Liver (tissue), 9 donors: ENCODE results near the gene PCNA. TPM values are rescaled to one million over a fixed set of nuclear protein-coding genes. Genes with fewer than 3 reads are reported as not detected.

ENCODE experiments used
- DNase-seq: peaks from one replicate; pipeline ENCODE4 v3.0.0-alpha.2; 2017; ENCODE audit warnings: low spot score
- H3K27ac ChIP-seq, 2 donors: one replicate each; pipeline ENCODE4 v1.7.0; 2013; ENCODE audit warnings: inconsistent platforms in 2 of 2, low read length in 2 of 2, control low read depth in 1 of 2, low read depth in 1 of 2, mild to moderate bottlenecking in 1 of 2
- H3K27me3 ChIP-seq, 4 donors: one replicate each; pipeline versions ENCODE4 v1.6.1 to v1.7.0; 2013; ENCODE audit warnings: low read length in 3 of 4, inconsistent platforms in 1 of 4, mild to moderate bottlenecking in 1 of 4, moderate library complexity in 1 of 4; ENCODE audit not compliant: control insufficient read depth in 4 of 4, insufficient read depth in 4 of 4
- H3K36me3 ChIP-seq, 4 donors: one replicate each; pipeline versions ENCODE4 v1.6.1 to v1.7.0; 2013; ENCODE audit warnings: low read length in 3 of 4, mild to moderate bottlenecking in 3 of 4, low read depth in 1 of 4, moderate library complexity in 1 of 4; ENCODE audit not compliant: control insufficient read depth in 4 of 4, insufficient read depth in 3 of 4
- H3K4me1 ChIP-seq, 4 donors: one replicate each; pipeline versions ENCODE4 v1.6.1 to v1.7.0; 2013; ENCODE audit warnings: low read length in 3 of 4, mild to moderate bottlenecking in 3 of 4, moderate library complexity in 1 of 4; ENCODE audit not compliant: control insufficient read depth in 4 of 4, insufficient read depth in 4 of 4
- H3K4me3 ChIP-seq, 3 donors: one replicate each; pipeline versions ENCODE4 v1.6.1 to v1.7.0; 2013; ENCODE audit warnings: low read length in 3 of 3, control low read depth in 1 of 3, low read depth in 1 of 3, mild to moderate bottlenecking in 1 of 3
- H3K9ac ChIP-seq, 2 donors: one replicate each; pipeline ENCODE4 v1.7.0; 2013; ENCODE audit warnings: low read length in 2 of 2, mild to moderate bottlenecking in 2 of 2, moderate library complexity in 2 of 2, control low read depth in 1 of 2, low read depth in 1 of 2
- H3K9me3 ChIP-seq, 4 donors: one replicate each; pipeline versions ENCODE4 v1.6.1 to v1.7.0; 2013; ENCODE audit warnings: low read length in 3 of 4; ENCODE audit not compliant: control insufficient read depth in 4 of 4
- EGR1 ChIP-seq, 2 donors: IDR thresholded peaks; 2 replicates each; pipeline ENCODE4 v1.6.1; 2016 to 2018; ENCODE audit warnings: antibody characterized with exemption in 2 of 2, low read depth in 2 of 2
- FOXA1 ChIP-seq: IDR thresholded peaks from 2 replicates; pipeline ENCODE4 v1.6.1; 2016; ENCODE audit warnings: antibody characterized with exemption
- GABPA ChIP-seq, 2 donors: IDR thresholded peaks in 1 of 2; conservative IDR thresholded peaks in 1 of 2; 2 replicates each; pipeline ENCODE4 v1.6.1; 2016; ENCODE audit warnings: antibody characterized with exemption in 2 of 2, mild to moderate bottlenecking in 1 of 2, moderate library complexity in 1 of 2
- HNF4A ChIP-seq, 2 donors: conservative IDR thresholded peaks; 2 replicates each; pipeline ENCODE4 v1.6.1; 2016; ENCODE audit warnings: antibody characterized with exemption in 2 of 2, mild to moderate bottlenecking in 2 of 2
- HNF4G ChIP-seq: IDR thresholded peaks from 2 replicates; pipeline ENCODE4 v1.6.1; 2016; ENCODE audit warnings: antibody characterized with exemption
- JUND ChIP-seq, 2 donors: IDR thresholded peaks; 2 replicates each; pipeline ENCODE4 v1.6.1; 2016; ENCODE audit warnings: antibody characterized with exemption in 2 of 2
- NR2F2 ChIP-seq: IDR thresholded peaks from 2 replicates; pipeline ENCODE4 v1.6.1; 2016; ENCODE audit warnings: antibody characterized with exemption
- RAD21 ChIP-seq, 2 donors: IDR thresholded peaks; 2 replicates each; pipeline ENCODE4 v1.6.1; 2016; ENCODE audit warnings: antibody characterized with exemption in 2 of 2, mild to moderate bottlenecking in 2 of 2
- RXRA ChIP-seq, 2 donors: IDR thresholded peaks; 2 replicates each; pipeline ENCODE4 v1.6.1; 2017 to 2018; ENCODE audit warnings: antibody characterized with exemption in 2 of 2, mild to moderate bottlenecking in 1 of 2
- SP1 ChIP-seq: IDR thresholded peaks from 2 replicates; pipeline ENCODE4 v1.6.1; 2018; ENCODE audit warnings: antibody characterized with exemption, mild to moderate bottlenecking
- TAF1 ChIP-seq: conservative IDR thresholded peaks from 2 replicates; pipeline ENCODE4 v1.6.1; 2016; ENCODE audit warnings: antibody characterized with exemption, mild to moderate bottlenecking
- WGBS: extraction: QIAGEN DNeasy Blood & Tissue Kit; methylation state at CpG from one replicate; pipeline ENCODE4 v1.1.7; 2013; 5-methylcytosine and 5-hydroxymethylcytosine counted together
- polyA plus RNA-seq, 2 donors: library from polyadenylated mRNA; stranded (reverse) in 1 of 2; unstranded in 1 of 2; fragments of 200-250 nt in 1 of 2; fragments of >200 nt in 1 of 2; fragmentation: Nextera tagmentation in 1 of 2; extraction: Ambion mirVana in 1 of 2; gene quantifications; one replicate each; pipeline versions ENCODE4 v1.2.1 to v1.2.3, GENCODE V29; 2013 to 2015
- total RNA-seq, 2 donors: library from RNA; depleted of rRNA; stranded (reverse); fragments of >200 nt; gene quantifications; one replicate each; pipeline ENCODE4 v1.2.3, GENCODE V29; 2014
- TF ChIP-seq, protein P1 (sequence below): IDR thresholded peaks from 2 replicates; pipeline ENCODE4 v1.6.1; 2016; ENCODE audit warnings: antibody characterized with exemption
- TF ChIP-seq, protein P2 (sequence below): fragments of 150-350 bp; IDR thresholded peaks from 2 replicates; pipeline ENCODE4 v1.5.1; 2017; ENCODE audit warnings: improper control_type of control experiment, low read depth, low read length; ENCODE audit not compliant: missing input control
- TF ChIP-seq, protein P3 (sequence below): IDR thresholded peaks from 2 replicates; pipeline ENCODE4 v1.6.1; 2016; ENCODE audit warnings: antibody characterized with exemption
- TF ChIP-seq, protein P4 (sequence below): IDR thresholded peaks from 2 replicates; pipeline ENCODE4 v1.6.1; 2016; ENCODE audit warnings: antibody characterized with exemption
- donor health status: healthy.
- donor health status: healthy.
- donor health status: healthy.
- donor health status: healthy.
- donor health status: healthy.

The PCNA gene
- total and polyA plus RNA-seq, 4 donors: 14.1 to 161 (median 23.8) TPM

DNA sequence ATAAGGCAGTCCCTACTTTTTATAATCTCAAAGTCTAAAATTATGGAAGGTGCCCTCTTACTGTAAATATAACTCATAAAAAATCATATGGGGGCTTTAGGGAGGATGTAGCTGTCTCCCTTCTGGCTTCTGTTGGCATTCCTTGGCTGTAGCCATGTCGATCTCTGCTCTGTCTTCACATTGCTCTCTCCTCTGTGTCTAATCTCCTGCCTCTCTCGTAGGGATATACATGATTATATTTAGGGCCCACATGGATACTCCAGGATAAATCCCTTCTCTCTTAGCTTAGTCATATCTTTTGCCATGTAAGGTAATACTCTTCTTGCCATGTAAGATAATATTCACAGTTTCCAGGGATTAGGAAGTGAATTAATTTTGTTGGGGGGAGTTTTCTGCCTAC lies 35.6 kb upstream of the PCNA start:
- WGBS: 92% methylated on average over 2 of the region's 2 CpGs
- Histone ChIP-seq H3K36me3 (no peaks in the 10 kb centered on the region), H3K4me1 (peaks cover 7 to 42% (median 28%) of the 10 kb centered on the region in 4 donors), H3K4me3 (no peak overlapping the region), H3K27ac (no peak overlapping the region), H3K27me3 (no peaks in the 10 kb centered on the region), H3K9ac (no peak overlapping the region), H3K9me3 (no peaks in the 10 kb centered on the region)
- DNase-seq: no peak
- no peak for TF ChIP-seq FOXA1
- TF ChIP-seq, protein P1, sequence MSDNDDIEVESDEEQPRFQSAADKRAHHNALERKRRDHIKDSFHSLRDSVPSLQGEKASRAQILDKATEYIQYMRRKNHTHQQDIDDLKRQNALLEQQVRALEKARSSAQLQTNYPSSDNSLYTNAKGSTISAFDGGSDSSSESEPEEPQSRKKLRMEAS: no peak
- TF ChIP-seq, protein P2, sequence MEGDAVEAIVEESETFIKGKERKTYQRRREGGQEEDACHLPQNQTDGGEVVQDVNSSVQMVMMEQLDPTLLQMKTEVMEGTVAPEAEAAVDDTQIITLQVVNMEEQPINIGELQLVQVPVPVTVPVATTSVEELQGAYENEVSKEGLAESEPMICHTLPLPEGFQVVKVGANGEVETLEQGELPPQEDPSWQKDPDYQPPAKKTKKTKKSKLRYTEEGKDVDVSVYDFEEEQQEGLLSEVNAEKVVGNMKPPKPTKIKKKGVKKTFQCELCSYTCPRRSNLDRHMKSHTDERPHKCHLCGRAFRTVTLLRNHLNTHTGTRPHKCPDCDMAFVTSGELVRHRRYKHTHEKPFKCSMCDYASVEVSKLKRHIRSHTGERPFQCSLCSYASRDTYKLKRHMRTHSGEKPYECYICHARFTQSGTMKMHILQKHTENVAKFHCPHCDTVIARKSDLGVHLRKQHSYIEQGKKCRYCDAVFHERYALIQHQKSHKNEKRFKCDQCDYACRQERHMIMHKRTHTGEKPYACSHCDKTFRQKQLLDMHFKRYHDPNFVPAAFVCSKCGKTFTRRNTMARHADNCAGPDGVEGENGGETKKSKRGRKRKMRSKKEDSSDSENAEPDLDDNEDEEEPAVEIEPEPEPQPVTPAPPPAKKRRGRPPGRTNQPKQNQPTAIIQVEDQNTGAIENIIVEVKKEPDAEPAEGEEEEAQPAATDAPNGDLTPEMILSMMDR: no peak
- TF ChIP-seq RAD21 (IDR thresholded peaks at IDR 0.05): no peak
- TF ChIP-seq HNF4A (conservative IDR thresholded peaks at IDR 0.05): no peak
- no peak for TF ChIP-seq SP1
- TF ChIP-seq, protein P3, sequence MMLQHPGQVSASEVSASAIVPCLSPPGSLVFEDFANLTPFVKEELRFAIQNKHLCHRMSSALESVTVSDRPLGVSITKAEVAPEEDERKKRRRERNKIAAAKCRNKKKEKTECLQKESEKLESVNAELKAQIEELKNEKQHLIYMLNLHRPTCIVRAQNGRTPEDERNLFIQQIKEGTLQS: no peak

DNA sequence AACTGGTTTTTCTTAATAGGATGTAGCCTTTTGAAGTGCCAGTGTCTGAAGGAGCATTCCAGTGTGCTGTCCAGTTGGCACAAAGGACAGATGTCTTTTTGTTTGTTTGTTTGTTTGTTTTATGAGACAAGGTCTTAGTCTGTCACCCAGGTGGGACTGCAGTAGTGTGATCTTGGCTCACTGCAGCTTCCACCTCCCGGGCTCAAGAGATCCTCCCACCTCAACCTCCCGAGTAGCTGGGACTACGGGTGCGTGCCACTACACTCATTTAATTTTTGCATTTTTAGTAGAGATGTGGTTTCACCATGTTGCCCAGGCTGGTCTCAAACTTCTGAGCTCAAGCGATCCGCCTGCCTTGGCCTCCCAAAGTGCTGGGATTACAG lies 34.8 kb upstream of the PCNA start:
- no peaks in the 10 kb centered on the region for H3K9me3 ChIP-seq
- peaks cover 11 to 51% (median 37%) of the 10 kb centered on the region in 4 donors for H3K4me1 ChIP-seq
- H3K9ac ChIP-seq: no peak overlapping the region
- H3K4me3 ChIP-seq: no peak overlapping the region
- no peaks in the 10 kb centered on the region for H3K36me3 ChIP-seq
- DNase-seq: no peak
- 95% methylated on average over 6 of the region's 6 CpGs for WGBS
- no peaks in the 10 kb centered on the region for H3K27me3 ChIP-seq
- TF ChIP-seq HNF4G: no peak
- TF ChIP-seq, protein P4, sequence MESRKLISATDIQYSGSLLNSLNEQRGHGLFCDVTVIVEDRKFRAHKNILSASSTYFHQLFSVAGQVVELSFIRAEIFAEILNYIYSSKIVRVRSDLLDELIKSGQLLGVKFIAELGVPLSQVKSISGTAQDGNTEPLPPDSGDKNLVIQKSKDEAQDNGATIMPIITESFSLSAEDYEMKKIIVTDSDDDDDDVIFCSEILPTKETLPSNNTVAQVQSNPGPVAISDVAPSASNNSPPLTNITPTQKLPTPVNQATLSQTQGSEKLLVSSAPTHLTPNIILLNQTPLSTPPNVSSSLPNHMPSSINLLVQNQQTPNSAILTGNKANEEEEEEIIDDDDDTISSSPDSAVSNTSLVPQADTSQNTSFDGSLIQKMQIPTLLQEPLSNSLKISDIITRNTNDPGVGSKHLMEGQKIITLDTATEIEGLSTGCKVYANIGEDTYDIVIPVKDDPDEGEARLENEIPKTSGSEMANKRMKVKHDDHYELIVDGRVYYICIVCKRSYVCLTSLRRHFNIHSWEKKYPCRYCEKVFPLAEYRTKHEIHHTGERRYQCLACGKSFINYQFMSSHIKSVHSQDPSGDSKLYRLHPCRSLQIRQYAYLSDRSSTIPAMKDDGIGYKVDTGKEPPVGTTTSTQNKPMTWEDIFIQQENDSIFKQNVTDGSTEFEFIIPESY: no peak
- TF ChIP-seq TAF1: no peak
- TF ChIP-seq, protein P2: no peak
- TF ChIP-seq EGR1 (IDR thresholded peaks at IDR 0.05; ENCODE audit: low read depth in 2 of 2): no peak
- no peak for TF ChIP-seq HNF4A (conservative IDR thresholded peaks at IDR 0.05)
- no peak for TF ChIP-seq RAD21 (IDR thresholded peaks at IDR 0.05)
- TF ChIP-seq NR2F2: no peak
- no peak for TF ChIP-seq GABPA (IDR thresholded peaks at IDR 0.05 in 1 of 2, conservative IDR thresholded peaks at IDR 0.05 in 1 of 2)
- no peak for TF ChIP-seq JUND (IDR thresholded peaks at IDR 0.05)
- TF ChIP-seq, protein P1: no peak
- no peak for TF ChIP-seq SP1
- TF ChIP-seq RXRA (IDR thresholded peaks at IDR 0.05): no peak
- no peak for TF ChIP-seq FOXA1
- H3K27ac ChIP-seq: no peak overlapping the region
